Measurements from ENCODE around the gene TXNDC9.
"Not testable (repeated sequence)": the region's sequence is repeated elsewhere in the genome, so short reads cannot be mapped to it uniquely, and the experiment has no call there.

TXNDC9 gene

GRCh38 chr2:99299580-99299979 is 36.6 kb downstream of the TXNDC9 start:
- TF ChIP-seq CTBP1 (IDR thresholded peaks at IDR 0.05; ENCODE audit: borderline replicate concordance), result no peak
- TF ChIP-seq BHLHE40 (IDR thresholded peaks at IDR 0.05; ENCODE audit: borderline replicate concordance), result no peak
- TF ChIP-seq ARNT (IDR thresholded peaks at IDR 0.05), result no peak
- no peak for DNase-seq (ENCODE audit: extremely low spot score)
- ChIA-PET POLR2A (no interaction called here), CTCF (no interaction called here)

- ChIA-PET POLR2A (no interaction called here), CTCF (no interaction called here)
- TF ChIP-seq HDGF (IDR thresholded peaks at IDR 0.05; ENCODE audit: borderline replicate concordance) (no peak), NFRKB (IDR thresholded peaks at IDR 0.05) (no peak), PKNOX1 (IDR thresholded peaks at IDR 0.05) (no peak), ELF4 (IDR thresholded peaks at IDR 0.05) (no peak), CTBP1 (IDR thresholded peaks at IDR 0.05; ENCODE audit: borderline replicate concordance) (no peak), L3MBTL2 (conservative IDR thresholded peaks at IDR 0.05) (no peak), LEF1 (IDR thresholded peaks at IDR 0.05; ENCODE audit: borderline replicate concordance) (no peak), TARDBP (IDR thresholded peaks at IDR 0.05) (no peak), ARNT (IDR thresholded peaks at IDR 0.05) (no peak), ZNF384 (IDR thresholded peaks at IDR 0.05) (no peak), FOXK2 (IDR thresholded peaks at IDR 0.05) (no peak), BHLHE40 (IDR thresholded peaks at IDR 0.05; ENCODE audit: borderline replicate concordance) (no peak), FOXM1 (IDR thresholded peaks at IDR 0.05; ENCODE audit: borderline replicate concordance) (no peak), FOXA1 (IDR thresholded peaks at IDR 0.05) (no peak), SP1 (IDR thresholded peaks at IDR 0.05) (no peak), SUZ12 (IDR thresholded peaks at IDR 0.05) (no peak)
- no peak for DNase-seq (ENCODE audit: extremely low spot score)
Measured at GRCh38 chr2:99297994-99298393, 38.1 kb downstream of the TXNDC9 start.

GRCh38 chr2:99285526-99285925 is 50.6 kb downstream of the TXNDC9 start:
- DNase-seq (ENCODE audit: extremely low spot score), result no peak
- TF ChIP-seq SP1 (IDR thresholded peaks at IDR 0.05), result no peak
- no peak for TF ChIP-seq L3MBTL2 (conservative IDR thresholded peaks at IDR 0.05)
- no peak for TF ChIP-seq CTBP1 (IDR thresholded peaks at IDR 0.05; ENCODE audit: borderline replicate concordance)
- TF ChIP-seq BHLHE40 (IDR thresholded peaks at IDR 0.05; ENCODE audit: borderline replicate concordance), result no peak
- TF ChIP-seq SUZ12 (IDR thresholded peaks at IDR 0.05), result no peak
- no peak for TF ChIP-seq TARDBP (IDR thresholded peaks at IDR 0.05)
- TF ChIP-seq FOXA1 (IDR thresholded peaks at IDR 0.05), result no peak
- no peak for TF ChIP-seq HDGF (IDR thresholded peaks at IDR 0.05; ENCODE audit: borderline replicate concordance)
- TF ChIP-seq LEF1 (IDR thresholded peaks at IDR 0.05; ENCODE audit: borderline replicate concordance), result no peak
- TF ChIP-seq ELF4 (IDR thresholded peaks at IDR 0.05), result no peak
- no peak for TF ChIP-seq PKNOX1 (IDR thresholded peaks at IDR 0.05)
- TF ChIP-seq FOXK2 (IDR thresholded peaks at IDR 0.05), result no peak
- no peak for TF ChIP-seq FOXM1 (IDR thresholded peaks at IDR 0.05; ENCODE audit: borderline replicate concordance)
- no peak for TF ChIP-seq ARNT (IDR thresholded peaks at IDR 0.05)
- TF ChIP-seq NFRKB (IDR thresholded peaks at IDR 0.05), result no peak
- TF ChIP-seq ZNF384 (IDR thresholded peaks at IDR 0.05), result no peak
- CTCF ChIA-PET, result no interaction called here
- POLR2A ChIA-PET, result no interaction called here

GRCh38 chr2:99279969-99280695 is 56.0 kb downstream of the TXNDC9 start:
- no peak for DNase-seq (ENCODE audit: extremely low spot score)
- ChIA-PET CTCF (no interaction called here), POLR2A (no interaction called here)
- TF ChIP-seq SUZ12 (IDR thresholded peaks at IDR 0.05) (no peak), SP1 (IDR thresholded peaks at IDR 0.05) (no peak), BHLHE40 (IDR thresholded peaks at IDR 0.05; ENCODE audit: borderline replicate concordance) (no peak), L3MBTL2 (conservative IDR thresholded peaks at IDR 0.05) (no peak), FOXM1 (IDR thresholded peaks at IDR 0.05; ENCODE audit: borderline replicate concordance) (no peak), PKNOX1 (IDR thresholded peaks at IDR 0.05) (no peak), CTBP1 (IDR thresholded peaks at IDR 0.05; ENCODE audit: borderline replicate concordance) (no peak), ELF4 (IDR thresholded peaks at IDR 0.05) (no peak), HDGF (IDR thresholded peaks at IDR 0.05; ENCODE audit: borderline replicate concordance) (no peak), TARDBP (IDR thresholded peaks at IDR 0.05) (no peak), ARNT (IDR thresholded peaks at IDR 0.05) (no peak), NFRKB (IDR thresholded peaks at IDR 0.05) (no peak), FOXA1 (IDR thresholded peaks at IDR 0.05) (no peak), ZNF384 (IDR thresholded peaks at IDR 0.05) (no peak), LEF1 (IDR thresholded peaks at IDR 0.05; ENCODE audit: borderline replicate concordance) (no peak), FOXK2 (IDR thresholded peaks at IDR 0.05) (no peak)

GRCh38 chr2:99278793-99279291 is 57.3 kb downstream of the TXNDC9 start:
- ChIA-PET POLR2A (no interaction called here), CTCF (no interaction called here)
- TF ChIP-seq L3MBTL2 (conservative IDR thresholded peaks at IDR 0.05) (no peak), FOXA1 (IDR thresholded peaks at IDR 0.05) (no peak), PKNOX1 (IDR thresholded peaks at IDR 0.05) (no peak), ARNT (IDR thresholded peaks at IDR 0.05) (no peak), NFRKB (IDR thresholded peaks at IDR 0.05) (no peak), BHLHE40 (IDR thresholded peaks at IDR 0.05; ENCODE audit: borderline replicate concordance) (no peak), TARDBP (IDR thresholded peaks at IDR 0.05) (no peak), SP1 (IDR thresholded peaks at IDR 0.05) (no peak), FOXM1 (IDR thresholded peaks at IDR 0.05; ENCODE audit: borderline replicate concordance) (no peak), ELF4 (IDR thresholded peaks at IDR 0.05) (no peak), SUZ12 (IDR thresholded peaks at IDR 0.05) (no peak), LEF1 (IDR thresholded peaks at IDR 0.05; ENCODE audit: borderline replicate concordance) (no peak), ZNF384 (IDR thresholded peaks at IDR 0.05) (no peak), HDGF (IDR thresholded peaks at IDR 0.05; ENCODE audit: borderline replicate concordance) (no peak), CTBP1 (IDR thresholded peaks at IDR 0.05; ENCODE audit: borderline replicate concordance) (no peak), FOXK2 (IDR thresholded peaks at IDR 0.05) (no peak)
- DNase-seq (ENCODE audit: extremely low spot score), result no peak

- POLR2A ChIA-PET; DNase-seq (ENCODE audit: extremely low spot score); CTCF ChIA-PET: not testable (repeated sequence)
Measured at GRCh38 chr2:99278195-99278765, 57.9 kb downstream of the TXNDC9 start.
